T-helper 22 cell (primary cell): ENCODE data around the gene NKAIN2.
"Not testable (repeated sequence)": the region's sequence is repeated elsewhere in the genome, so short reads cannot be mapped to it uniquely, and the experiment has no call there.

Experiments
- DNase-seq: peaks from one replicate; pipeline ENCODE4 v3.0.0-alpha.2; 2020; ENCODE audit warnings: low read depth

The NKAIN2 gene

DNA sequence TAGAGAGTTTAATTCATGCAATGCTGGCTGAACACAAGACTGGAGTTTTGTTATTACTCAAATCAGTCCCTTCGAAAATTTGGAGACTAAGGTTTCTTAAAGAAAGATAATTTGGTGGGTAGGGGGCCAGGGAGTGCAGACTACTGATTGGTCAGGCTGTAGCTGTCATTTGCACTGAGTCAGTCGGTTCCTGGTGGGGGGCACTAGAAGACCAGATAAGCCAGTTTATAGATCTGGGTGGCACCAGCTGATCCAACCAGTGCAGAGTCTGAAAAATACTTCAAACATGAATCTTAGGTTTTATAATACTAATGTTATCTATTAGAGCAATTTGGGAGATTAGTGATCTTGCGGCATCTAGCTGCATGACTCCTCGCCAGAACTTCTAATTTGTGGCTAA, 530.7 kb downstream of the NKAIN2 start:
- no peak for DNase-seq

- no peak for DNase-seq
Observed at GRCh38 chr6:124339610-124340334, 536.1 kb downstream of the NKAIN2 start.

DNA sequence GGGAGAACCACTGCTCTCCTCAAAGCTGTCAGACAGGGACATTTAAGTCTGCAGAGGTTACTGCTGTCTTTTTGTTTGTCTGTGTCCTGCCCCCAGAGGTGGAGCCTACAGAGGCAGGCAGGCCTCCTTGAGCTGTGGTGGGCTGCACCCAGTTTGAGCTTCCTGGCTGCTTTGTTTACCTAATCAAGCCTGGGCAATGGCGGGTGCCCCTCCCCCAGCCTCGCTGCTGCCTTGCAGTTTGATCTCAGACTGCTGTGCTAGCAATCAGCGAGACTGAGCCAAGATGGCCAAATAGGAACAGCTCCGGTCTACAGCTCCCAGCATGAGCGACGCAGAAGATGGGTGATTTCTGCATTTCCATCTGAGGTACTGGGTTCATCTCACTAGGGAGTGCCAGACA, 544.7 kb downstream of the NKAIN2 start:
- DNase-seq: not testable (repeated sequence)

DNA sequence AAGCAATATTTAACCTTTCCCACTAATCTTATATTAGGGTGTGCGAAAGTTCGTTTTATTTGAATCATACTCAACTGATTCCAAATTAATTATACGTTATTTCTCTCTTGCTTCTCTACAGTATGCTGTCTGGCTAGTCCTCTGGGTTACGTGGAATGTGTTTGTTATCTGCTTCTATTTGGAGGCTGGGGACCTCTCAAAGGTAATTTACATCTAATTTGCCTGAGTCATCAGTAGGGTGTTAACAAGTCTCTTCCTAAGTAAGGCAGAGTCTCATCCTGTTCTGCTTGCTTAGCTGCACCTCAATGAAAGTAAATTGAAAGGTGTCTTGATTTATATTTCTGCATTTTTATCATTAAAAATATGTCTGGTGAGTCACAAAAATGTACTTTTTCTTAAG, 551.5 kb downstream of the NKAIN2 start:
- no peak for DNase-seq

DNA sequence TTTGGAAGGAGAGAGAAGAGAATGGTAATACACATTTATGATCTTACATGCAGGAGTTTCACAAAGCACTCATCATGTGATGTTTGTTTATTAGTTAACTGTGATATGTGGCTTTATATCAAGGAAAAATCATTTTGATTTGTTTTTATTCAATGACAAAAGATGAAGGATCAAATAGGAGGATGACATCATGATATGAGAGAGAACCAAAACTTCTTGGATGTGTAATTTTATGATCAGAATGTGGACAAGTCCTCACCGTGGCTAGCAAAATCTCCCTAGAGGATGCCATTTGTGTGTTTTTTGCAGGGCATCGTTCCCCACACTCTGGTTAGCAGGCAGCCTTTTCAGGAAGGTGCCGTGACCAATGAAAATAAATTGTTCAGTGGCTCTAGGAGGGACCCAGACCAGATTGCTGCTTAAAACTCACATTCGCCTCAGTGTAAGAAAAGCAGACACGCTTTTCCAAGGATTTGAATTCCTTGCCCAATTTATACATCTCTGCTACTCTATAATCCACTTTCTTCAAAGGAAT, 552.7 kb downstream of the NKAIN2 start:
- DNase-seq: no peak

DNA sequence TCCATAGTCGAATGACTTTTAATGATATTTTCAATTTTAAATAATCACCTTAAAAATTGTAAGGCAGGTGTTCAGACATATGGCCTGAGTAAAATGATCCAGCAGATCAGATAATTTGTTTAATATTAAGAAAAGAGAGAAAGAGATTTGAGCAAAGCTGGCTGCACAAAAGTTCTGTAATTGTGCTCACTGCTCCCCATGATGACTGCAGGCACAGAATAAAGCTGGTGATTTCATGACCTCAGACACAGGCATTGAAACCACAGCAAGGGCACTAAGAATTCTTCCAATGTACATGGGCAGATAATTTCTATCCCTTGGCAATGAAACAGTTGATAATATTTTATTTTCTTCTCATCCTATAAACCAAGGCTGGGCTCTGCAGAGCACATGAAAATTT, 553.1 kb downstream of the NKAIN2 start:
- no peak for DNase-seq

DNA sequence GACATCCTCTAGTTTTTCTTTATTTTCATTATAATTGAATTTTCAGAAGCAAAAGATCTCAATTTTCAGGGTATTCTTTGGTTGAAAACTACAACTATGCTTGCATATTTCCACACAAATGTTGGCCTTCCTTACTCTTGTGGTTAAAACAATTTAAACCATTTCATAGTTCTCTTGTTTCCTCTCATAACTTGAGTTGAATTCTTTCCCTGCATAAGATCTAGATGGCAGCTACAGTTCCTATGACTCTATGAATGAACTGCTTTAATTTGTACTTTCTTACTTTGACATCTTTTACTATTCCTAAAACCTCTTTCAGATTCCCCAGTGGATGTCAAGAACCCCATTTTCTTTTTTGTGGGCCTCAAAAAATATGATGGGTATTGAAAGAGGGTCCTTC, 564.5 kb downstream of the NKAIN2 start:
- DNase-seq: no peak

GRCh38 chr6:124371974-124372475, 568.4 kb downstream of the NKAIN2 start:
- no peak for DNase-seq

- DNase-seq: no peak
Observed at GRCh38 chr6:124373386-124373785, 569.7 kb downstream of the NKAIN2 start.

GRCh38 chr6:124389127-124389526, 585.5 kb downstream of the NKAIN2 start:
- no peak for DNase-seq

DNA sequence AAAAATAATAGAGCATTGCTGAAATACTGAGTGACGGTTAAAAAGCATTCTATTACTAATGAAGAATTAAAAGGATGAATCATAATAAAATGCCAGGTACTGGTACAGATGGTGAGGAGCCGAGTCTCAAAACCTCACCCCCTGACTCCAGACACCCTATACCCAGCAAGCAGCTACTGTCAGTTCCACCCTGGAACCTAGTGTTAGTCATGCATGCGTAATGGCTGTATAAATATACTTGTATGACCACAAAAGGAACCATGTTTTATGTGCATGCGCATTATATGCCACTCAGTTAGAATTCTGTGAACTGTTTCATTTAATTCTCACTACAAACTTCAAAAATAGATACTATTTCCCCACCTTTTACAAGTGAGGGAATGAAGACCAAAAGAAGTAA, 589.9 kb downstream of the NKAIN2 start:
- no peak for DNase-seq

GRCh38 chr6:124396361-124396760, 592.7 kb downstream of the NKAIN2 start:
- no peak for DNase-seq

DNA sequence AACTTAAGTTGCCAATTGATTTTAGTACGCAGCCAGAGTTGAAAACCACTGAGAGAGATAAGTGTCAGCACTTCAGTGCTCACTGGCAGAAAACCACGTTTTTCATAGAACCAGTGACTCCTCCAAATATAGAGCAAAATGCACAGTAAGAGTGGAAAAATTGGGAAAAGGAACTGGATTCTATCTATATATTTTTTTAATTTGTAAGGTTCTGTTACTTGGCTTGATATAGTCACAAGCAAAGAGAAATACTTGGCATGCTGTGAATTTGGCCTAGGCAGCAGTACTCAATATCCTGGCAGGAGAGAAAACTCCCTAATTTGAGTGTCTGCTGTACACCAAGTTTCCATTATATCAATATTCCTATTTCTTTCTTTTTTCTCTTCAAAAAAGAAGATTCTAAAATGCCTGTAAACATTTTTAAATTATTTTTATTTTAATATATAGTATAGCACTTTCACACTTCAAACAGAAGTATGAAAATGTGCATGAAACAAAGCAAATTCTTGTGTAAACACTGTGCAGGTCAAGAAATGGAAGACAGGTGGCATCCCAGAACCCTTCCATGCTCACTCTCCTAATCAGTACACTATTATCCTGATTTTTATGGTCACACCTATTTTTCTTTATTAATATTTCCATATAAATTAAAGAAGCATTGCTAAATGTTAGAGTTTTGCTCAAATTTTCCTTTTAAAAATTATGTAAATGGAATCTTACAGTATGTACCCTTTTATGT, 596.8 kb downstream of the NKAIN2 start:
- no peak for DNase-seq

GRCh38 chr6:124410425-124410824, 606.8 kb downstream of the NKAIN2 start:
- DNase-seq: not testable (repeated sequence)

DNA sequence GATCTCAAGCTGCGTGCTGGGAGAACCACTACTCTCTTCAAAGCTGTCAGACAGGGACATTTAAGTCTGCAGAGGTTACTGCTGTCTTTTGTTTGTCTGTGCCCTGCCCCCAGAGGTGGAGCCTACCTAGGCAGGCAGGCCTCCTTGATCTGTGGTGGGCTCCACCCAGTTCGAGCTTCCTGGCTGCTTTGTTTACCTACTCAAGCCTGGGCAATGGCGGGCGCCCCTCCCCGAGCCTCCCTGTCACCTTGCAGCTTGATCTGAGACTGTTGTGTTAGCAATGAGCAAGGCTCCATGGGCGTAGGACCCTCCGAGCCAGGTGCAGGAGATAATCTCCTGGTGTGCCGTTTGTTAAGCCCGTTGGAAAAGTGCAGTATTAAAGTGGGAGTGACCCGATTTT, 609.0 kb downstream of the NKAIN2 start:
- DNase-seq: not testable (repeated sequence)

GRCh38 chr6:124420116-124420840, 616.6 kb downstream of the NKAIN2 start:
- DNase-seq: no peak

DNA sequence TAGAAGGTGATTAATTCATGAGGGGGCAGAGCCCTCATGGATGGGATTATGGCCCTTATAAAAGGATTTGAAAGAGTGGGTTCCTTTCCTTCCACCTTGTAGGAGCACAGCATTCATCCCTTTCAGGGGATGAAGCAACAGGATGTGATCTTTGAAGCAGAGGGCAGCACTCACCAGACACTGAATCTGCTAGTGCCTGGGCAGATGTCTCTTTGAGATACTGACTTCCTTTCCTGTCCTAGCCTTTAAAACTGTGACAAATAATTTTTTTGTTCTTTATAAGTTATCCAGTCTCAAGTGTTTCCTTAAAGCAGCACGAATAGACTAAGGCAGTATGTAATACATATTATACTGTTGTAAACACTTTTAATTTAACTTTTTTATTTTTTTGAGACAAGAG, 620.0 kb downstream of the NKAIN2 start:
- no peak for DNase-seq

DNA sequence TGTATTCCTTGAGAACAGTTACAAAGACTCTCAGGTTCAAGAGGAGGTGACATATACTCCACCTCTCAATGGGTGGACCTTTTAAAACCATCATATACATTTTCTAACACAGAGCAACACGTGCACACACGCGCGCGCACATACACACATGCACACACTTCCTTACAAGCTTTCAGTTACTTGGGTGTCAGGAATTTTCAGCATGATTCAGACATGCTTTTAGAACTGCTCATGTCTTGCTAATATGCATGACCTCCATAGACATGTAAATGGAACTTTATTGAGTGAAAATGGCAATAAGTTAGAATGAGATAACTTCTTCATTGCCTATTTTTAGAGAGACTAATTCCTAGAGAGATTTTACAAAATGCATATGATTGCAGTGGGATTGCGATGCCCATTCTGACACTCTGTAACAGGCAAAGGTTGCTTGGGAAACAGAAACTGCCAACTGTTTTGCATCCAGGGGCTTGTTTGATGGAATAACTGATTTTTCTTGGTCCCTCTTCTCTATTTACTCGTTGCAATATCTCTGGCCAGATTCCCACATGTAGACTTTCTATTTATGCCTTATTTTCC, 627.2 kb downstream of the NKAIN2 start:
- no peak for DNase-seq

DNA sequence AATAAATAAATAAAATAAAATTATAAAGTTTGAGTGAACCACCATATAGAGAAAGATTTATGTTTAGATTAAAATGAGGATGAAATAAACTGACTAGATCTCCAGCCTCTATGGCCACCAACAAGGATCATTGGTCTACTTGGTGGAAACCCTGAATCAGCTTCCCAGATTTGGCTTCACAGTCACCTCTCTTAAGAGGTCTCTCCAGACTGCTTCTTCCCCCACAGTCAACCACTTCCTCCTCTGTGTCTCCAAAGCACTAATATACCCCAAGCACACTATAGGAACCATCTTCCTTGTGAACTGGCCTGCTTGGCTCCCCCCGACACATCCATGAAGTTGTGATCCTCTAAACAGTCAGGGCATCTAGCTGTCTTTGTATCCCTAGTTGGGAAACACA, 629.0 kb downstream of the NKAIN2 start:
- DNase-seq: no peak

DNA sequence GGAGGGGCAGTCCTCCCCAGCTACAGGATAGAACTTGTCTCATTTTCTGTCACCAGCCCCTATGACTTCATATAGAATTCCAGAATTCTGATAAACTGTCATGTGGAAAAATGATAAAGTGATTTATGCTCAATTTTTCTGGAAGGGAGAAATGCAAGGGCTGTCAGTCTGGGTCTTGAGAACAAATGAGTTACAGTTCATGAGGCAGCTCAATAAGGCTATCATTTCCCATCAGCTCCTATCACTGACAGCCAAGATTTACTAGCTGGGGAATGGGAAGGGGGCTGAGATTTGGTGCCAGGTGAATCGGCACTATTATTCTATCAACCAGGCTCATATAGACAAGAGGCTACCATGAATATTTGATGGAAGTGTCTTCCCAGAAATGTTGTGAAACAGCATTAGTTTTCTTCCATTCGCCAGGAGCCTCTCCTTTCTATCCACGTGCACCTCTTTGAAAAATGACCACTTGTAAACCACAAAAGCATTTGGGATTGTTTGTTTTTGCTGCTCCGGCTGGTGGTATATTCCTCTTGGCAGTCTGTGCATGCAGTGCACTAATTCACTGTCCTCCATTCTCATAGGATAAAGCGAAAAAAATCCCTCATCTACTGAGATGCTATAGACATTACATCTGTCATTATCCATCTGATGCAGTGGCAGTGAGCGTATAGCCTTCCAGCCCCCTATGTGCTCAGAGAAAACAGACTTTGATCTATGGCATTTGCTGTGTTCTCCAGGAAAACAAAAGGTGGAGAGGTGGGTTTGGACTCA, 629.9 kb downstream of the NKAIN2 start:
- DNase-seq: no peak

DNA sequence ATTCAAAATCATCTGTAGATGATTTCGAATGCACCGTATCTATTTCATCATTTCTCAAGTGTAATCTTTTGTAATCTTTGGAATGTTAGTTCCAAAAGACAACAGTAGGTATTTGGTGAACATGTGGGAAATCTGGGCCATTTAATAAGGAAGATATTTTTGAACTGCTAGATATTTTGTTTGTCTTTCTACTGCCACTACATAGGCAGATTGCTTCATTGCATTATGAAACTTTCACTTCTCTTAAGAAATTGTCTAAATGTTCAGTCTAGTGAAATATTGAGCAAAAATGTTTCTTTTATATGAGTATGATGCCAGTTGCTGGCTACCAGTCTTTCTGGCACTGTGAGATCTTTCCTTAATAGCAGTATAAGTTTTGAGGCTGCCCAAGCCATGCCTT, 630.8 kb downstream of the NKAIN2 start:
- no peak for DNase-seq
